H1 (cell line): Measurements from ENCODE around the gene ELFN1. TPM values are rescaled to one million over a fixed set of nuclear protein-coding genes. Genes with fewer than 3 reads are reported as not detected.

Experiments used
- ASH2L ChIP-seq: fragments of 200-600, 300-600 bp; sonication (generic); IDR thresholded peaks from one replicate; pipeline ENCODE4 v1.7.1; 2017; ENCODE audit warnings: low read length
- polyA plus RNA-seq, 7 experiments: library from polyadenylated mRNA; depleted of rRNA in 3 of 7; stranded (reverse) in 5 of 7; unstranded in 2 of 7; fragments of >200 nt in 5 of 7; fragments of 200-250 nt in 2 of 7; gene quantifications; 1 replicate in 5 of 7; 2 replicates in 1 of 7; 4 replicates in 1 of 7; pipeline versions ENCODE4 v1.2.1 to v1.2.3, GENCODE V29; 2011 to 2013; ENCODE audit warnings: missing spikeins in 2 of 7, mixed read lengths in 2 of 7
- total RNA-seq: library from RNA; stranded (reverse); fragmentation: NEBNext Ultra II Directional; extraction: Animal tissue kit (Norgen Biotek cat#: 25700); gene quantifications from 2 replicates; pipeline ENCODE4 v1.2.1, GENCODE V29; 2021

The ELFN1 gene
- total and polyA plus RNA-seq, 2 of the 8 experiments (the other 6 are each of a cell fraction or from before 2014, with no cell fraction given), result 2.0 to 4.5 TPM

- TF ChIP-seq ASH2L, result no peak
Measured at GRCh38 chr7:1703441-1703840, 33.4 kb downstream of the ELFN1 start (continued).
